NCI-H774 (cell line): ENCODE measurements around the gene CFAP410.
A peak's percentile ranks its signal among the peaks of the same experiment; 100 is the strongest.
"Not testable (repeated sequence)": the region's sequence is repeated elsewhere in the genome, so short reads cannot be mapped to it uniquely, and the experiment has no call there.

Source experiments
- DNase-seq: peaks from one replicate; lab custom pipeline; 2025; lab: John Stamatoyannopoulos, UW

CFAP410 gene

GRCh38 chr21:44316277-44316900 lies 22.8 kb downstream of the CFAP410 start:
- DNase-seq, result no peak

GRCh38 chr21:44315691-44316203 lies 23.4 kb downstream of the CFAP410 start:
- DNase-seq, result no peak

DNA sequence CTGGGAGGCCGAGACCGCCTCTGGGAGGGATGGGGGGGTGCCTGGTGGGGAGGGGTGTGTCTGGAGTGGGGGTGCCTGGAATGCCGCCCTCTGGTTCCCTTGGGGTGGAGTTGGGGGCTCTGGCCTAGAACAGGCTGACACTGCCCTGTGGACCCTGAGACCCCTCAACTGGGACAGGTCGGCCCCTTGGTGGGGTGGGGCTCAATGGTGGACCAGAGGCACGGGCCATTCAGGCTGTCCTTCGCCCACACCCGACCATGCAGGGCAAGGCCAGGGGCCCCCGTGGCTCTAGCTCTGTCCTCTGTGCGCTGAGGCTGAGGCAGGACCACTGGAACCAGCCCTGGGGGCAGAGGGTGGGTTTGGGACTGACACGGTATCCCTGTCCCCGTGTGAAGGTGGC lies 24.6 kb downstream of the CFAP410 start:
- no peak for DNase-seq

GRCh38 chr21:44314128-44314527 lies 25.1 kb downstream of the CFAP410 start:
- DNase-seq, result no peak

GRCh38 chr21:44313451-44313850 lies 25.7 kb downstream of the CFAP410 start:
- DNase-seq, result no peak

DNA sequence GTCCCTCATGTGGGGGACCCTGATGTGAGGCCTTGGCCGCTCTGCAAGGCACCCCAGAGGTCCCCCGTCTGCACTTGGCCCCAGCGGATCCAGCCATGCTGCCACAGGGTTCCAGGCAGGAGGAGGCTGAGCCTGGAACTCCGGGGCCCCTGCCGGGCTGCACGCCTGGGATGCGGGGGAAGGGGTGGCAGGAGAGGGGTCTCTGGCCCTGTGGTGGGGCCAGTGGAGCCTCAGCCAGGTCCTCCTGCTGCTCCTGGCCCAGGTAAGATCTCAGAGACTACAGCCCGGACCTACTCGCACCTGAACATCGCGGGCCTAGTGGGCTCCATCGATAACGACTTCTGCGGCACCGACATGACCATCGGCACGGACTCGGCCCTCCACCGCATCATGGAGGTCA lies 26.5 kb downstream of the CFAP410 start:
- no peak for DNase-seq

GRCh38 chr21:44312089-44312488 lies 27.1 kb downstream of the CFAP410 start:
- DNase-seq, result no peak

DNA sequence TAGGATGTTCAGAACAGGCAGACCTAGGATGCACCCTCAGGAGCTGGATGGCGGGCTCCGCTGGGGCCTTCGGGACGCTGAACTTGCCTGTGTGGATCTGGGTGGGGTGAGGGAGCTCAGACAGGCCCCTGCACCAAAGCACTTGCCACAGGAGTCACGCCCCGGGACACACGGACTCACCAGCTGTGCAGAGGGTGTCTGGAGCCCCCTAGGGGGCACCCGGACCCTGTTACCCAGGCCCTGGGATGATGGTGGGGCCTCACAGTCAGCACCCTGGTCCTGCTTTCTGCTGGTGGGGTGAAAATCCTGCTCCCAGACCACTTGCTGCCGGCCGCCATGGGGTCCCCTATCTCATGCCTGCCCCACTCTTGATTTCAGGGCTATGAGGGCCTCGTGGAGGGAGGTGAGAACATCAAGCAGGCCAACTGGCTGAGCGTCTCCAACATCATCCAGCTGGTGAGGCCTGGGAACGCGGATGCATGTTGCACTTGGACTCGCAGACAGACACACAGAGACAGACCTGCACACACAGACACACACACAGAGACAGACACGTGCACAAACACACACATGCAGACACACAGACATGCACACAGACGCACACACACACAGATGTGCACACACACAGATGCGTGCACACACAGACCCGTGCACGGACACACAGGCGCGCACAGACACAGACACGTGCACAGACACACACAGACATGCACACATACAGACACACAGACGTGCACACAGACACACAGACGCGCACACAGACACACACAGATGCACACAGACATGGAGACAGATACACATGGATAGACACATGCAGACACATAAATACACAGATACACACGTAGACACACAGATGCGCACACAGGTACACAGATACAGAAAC lies 28.3 kb downstream of the CFAP410 start:
- DNase-seq, result no peak

- no peak for DNase-seq
Observed at GRCh38 chr21:44306936-44307704, 32.1 kb downstream of the CFAP410 start.

DNA sequence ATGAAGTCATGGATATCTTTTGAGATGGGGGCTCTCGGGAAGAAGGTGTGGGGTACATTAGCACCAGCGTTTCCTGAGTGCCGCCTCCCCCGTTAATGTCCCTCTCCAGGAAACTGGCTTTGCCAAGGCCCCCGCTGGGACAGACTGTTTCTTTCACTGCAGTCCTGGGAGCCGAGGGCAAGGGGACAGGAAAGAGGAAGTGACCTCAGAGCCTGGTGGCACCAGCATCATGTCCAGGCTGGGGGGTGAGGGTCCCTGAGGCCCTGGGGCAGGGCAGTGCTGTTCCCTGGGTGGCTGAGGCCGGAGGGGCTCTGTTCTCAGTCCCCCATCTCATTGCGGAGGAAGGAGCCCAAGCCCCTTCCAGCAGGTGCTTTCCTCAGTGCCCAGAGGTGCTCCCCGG lies 33.5 kb downstream of the CFAP410 start:
- no peak for DNase-seq

GRCh38 chr21:44304877-44305293 lies 34.3 kb downstream of the CFAP410 start:
- DNase-seq, result no peak

GRCh38 chr21:44304011-44304616 lies 35.1 kb downstream of the CFAP410 start:
- DNase-seq, result no peak

DNA sequence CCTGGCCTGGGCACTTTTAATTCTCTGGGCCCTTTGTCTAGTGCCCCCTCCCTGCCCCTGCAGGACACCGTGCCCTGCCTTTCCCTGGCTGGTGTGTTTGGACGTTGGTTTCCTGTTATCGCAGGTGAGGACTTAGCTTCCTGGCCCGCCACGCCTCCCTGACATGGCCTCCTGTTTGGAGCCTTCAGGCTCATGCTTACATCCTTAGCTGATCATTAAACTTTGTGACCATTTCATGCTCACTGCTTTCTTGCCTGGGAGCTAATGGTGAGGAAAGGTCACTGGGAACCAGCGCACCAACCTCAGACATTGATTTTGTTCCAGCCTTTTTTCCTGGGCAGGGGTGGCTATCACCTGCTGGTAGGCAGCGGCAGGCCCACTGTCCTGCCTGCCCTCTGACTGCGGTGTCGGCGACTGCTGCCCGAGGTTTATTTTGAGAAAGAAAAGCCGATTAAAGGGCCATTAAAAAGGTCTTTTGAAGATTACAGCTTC lies 35.7 kb downstream of the CFAP410 start:
- no peak for DNase-seq

DNA sequence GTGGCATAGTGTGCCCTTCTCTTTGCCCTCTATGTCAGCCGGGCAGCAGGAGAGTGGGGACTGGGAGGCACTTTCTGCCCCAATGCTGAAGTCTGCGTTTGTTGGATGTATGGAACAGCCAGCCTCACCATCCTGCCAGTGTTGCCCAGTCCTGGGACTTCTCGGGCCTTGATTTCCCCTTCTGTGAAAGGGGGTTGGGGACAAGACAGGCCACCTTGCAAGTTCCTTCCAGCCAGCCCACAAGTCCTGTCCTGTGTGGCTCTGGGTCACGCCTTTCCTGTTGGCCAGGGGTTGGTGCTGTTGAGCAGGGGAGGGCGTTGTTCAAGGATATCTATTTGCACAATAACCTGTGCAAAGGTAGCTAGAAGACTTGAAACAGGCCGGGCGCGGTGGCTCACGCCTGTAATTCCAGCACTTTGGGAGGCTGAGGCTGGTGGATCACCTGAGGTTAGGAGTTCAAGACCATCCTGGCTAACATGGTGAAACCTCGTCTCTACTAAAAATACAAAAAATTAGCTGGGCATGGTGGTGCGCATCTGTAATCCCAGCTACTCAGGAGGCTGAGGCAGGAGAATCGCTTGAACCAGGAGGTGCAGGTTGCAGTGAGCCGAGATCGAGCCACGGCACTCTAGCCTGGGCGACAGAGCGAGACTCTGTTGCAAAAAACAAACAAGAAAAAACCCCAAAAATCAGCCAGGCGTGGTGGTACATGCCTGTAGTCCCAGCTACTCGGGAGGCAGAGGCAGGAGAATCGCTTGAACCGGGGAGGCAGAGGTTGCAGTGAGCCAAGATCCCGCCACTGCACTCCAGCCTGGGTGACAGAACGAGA lies 36.4 kb downstream of the CFAP410 start:
- not testable (repeated sequence) for DNase-seq

- DNase-seq, result no peak
Observed at GRCh38 chr21:44301961-44302406, 37.2 kb downstream of the CFAP410 start.

DNA sequence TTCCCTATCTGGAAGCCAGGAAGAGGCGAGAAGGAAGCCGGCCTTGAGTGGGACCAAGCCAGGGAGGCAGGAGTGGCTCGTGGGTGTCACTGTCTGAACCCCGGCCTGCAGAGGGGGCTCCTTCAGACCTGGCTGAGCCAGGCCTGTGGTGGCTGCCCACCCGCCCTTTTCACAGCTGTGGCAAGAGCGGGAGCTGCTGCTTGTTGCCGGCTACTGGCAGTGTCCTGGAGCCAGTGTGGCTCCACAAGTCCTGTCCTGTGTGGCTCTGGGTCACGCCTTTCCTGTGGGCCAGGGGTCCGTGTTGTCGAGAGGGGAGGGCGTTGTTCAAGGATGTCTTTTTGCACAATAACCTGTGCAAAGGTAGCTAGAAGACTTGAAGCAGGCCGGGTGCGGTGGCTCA lies 38.0 kb downstream of the CFAP410 start:
- no peak for DNase-seq

DNA sequence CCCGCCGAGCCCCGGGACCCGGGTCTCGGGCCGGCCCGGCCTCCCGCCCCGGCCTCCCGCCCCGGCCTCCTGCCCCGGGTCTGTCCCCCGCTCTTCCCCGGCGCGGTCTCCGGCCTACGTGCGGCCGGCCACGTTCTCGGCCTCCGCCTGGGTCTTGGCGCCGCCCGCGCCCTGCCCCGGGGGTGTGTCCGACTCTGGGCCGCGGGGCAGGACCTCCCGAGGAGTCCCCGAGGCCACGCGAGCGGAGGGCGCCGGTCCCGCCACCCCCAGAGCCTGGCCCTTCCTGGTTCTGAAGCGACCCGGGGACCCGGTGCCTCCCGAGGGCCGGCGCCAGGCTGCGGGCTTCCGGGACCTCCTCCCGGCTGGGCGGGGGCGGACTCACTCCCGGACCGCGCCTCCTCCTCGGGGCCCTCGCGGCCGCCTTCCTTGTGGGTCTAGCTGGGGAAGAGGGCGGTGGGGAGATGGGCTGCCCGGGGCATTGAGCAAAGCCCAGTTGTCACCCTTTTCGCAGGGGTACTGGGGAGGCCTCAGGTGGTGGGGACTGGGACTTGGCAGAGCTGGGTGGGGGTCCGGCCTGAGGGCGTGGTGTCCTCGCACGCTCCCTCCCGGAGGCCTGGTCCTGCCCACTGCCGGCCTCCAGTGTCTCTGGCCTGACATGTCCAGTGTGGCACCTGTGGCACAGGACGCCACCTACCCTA lies 38.8 kb downstream of the CFAP410 start:
- DNase-seq, result peak; percentile 3

GRCh38 chr21:44299458-44300261 lies 39.5 kb downstream of the CFAP410 start, which contains the start of gene PFKL:
Gene PFKL, plus strand, starts transcription at chr21:44300053. Its CDS starts 53 bp downstream, at chr21:44300106.
- peak; percentile 8 for DNase-seq

DNA sequence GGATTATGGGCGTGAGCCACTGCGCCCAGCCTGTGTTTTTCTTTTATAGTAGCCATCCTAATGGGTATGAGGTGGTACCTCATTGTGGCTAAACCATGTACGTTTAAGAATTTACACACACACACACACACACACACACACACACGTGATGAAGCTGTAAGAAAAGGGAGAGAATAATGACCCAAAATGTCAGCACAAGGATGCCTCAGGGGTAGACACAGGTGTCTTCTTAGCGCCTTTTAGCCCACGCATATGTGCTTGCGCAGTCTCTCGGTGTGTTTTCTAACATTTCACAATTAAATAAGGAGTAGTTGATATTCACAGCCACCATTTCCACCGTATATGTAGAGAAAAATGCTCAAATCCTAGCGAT lies 40.1 kb downstream of the CFAP410 start:
- DNase-seq, result no peak
